Posterior vena cava (tissue), 2 donors: ENCODE results near the gene BTBD3. TPM values are rescaled to one million over a fixed set of nuclear protein-coding genes. Genes with fewer than 3 reads are reported as not detected.

Experiments used
- DNase-seq: peaks from one replicate; pipeline ENCODE4 v3.0.0-alpha.2; 2020; ENCODE audit warnings: low spot score
- intact Hi-C, 2 donors: fragments of 100-400 bp; cut with DNase I; formaldehyde crosslinking; loops; one replicate each; pipeline versions ENCODE4 v1.14.1 to v1.14.2; 2022 to 2023
- total RNA-seq, 2 donors: library from RNA; stranded (reverse); fragmentation: NEBNext Ultra II Directional; extraction: Animal tissue kit (Norgen Biotek cat#: 25700); gene quantifications; one replicate each; pipeline ENCODE4 v1.2.1, GENCODE V29; 2021
- donor health status: DM: yes; HTN: yes; CAD: no.
- donor health status: DM: yes; HTN: yes; CAD: no.

BTBD3 gene
- total RNA-seq, 2 donors from 2014 or later, result 18.4 to 24.8 TPM

DNA sequence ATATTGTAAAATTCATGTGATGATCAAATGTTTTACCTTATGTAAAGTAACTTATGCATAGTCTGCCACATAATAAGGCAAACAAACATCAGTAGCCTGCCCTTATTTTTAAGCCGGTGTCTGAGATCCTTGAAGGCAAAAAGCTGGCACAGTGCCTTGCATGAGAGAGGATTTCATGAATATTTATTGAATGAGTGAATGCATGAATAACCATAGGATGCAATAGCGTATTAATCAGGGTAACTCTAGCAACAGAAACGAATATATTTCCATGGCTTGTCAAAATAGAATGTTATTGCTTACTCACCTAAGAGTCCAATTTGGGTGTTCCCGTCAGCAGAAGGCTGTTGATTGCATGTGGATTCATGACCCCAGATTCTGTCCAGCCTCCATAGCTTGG, 34.9 kb downstream of the BTBD3 start:
- intact Hi-C loops, result no loop called here

DNA sequence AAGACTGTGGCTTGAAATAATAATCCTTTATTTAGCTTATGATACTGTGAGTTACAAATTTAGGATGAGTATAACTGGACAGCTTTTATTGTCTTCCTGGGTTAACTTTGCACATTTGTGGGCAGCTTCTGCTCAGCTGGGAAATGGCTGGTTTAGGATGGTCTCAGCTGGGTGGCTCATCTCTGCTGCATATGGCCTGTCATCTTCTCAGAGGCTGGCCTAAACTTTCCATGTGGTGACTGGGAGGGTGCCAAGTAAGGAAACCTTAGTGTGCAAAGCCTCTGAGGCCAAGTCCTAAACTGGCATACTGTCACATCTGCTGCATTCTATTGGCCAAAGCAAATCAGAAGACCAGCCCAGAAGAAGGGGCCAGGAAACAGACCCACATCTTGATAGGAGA, 40.2 kb downstream of the BTBD3 start:
- intact Hi-C loops, result no loop called here
- DNase-seq, result no peak

More for the DNA sequence above, 34.9 kb downstream of the BTBD3 start:
- DNase-seq, result no peak

DNA sequence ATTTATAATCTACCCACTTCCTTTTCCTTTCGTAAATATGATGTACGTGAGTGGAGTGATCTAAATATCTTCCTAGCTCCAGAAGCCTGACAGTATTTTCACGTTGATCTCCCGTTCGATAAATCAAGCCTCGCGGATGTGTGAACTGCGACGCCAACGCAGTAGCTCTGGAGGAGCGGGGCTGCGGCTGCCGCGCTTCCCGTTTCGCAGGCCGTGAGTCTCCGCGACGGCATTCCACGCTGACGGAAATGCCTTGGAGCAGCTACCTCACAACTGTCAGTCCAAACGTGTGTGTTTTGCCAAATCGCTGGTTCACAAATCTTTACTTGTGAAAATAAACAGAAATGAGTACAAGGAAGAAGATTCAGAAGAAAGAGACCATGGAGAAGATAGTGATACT, 41.2 kb downstream of the BTBD3 start:
- DNase-seq, result no peak

DNA sequence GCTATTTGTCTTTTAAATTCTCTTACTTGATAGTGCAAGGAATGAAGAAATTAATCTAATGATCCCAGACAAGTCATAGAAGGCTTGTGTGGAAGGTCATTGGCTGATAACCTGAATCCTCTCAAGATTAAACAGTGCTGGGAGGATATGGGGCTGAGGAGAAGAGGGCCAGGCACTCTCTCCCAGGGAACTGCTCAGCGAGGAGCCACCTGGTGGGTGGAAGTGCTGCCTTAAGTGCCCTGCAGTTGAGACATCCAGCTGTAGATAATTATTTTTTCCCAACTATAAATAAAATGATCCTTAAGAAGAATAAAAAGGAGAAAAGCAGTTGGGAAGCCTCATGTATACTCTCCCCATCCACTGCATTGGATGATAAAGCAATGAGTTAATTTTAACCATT, 47.9 kb downstream of the BTBD3 start:
- no peak for DNase-seq
- intact Hi-C loops, result no loop called here

More for the DNA sequence above, 41.2 kb downstream of the BTBD3 start:
- intact Hi-C loops, result no loop called here

- intact Hi-C loops, result no loop called here
- no peak for DNase-seq
Observed at GRCh38 chr20:11966186-11966585, 48.5 kb downstream of the BTBD3 start.

- intact Hi-C loops, result no loop called here
Observed at GRCh38 chr20:11970243-11970836, 52.6 kb downstream of the BTBD3 start.

GRCh38 chr20:11972478-11972877, 54.8 kb downstream of the BTBD3 start:
- intact Hi-C loops, result no loop called here
- no peak for DNase-seq

More at GRCh38 chr20:11970243-11970836, 52.6 kb downstream of the BTBD3 start:
- DNase-seq, result no peak
